Tibial nerve (tissue), 3 donors: ENCODE measurements around the gene HSF4.

Source experiments
- POLR2A ChIP-seq, 2 donors: fragments of 450-650 bp; IDR thresholded peaks; one replicate each; pipeline ENCODE4 v1.6.1; 2017; ENCODE audit warnings: antibody characterized with exemption in 2 of 2, mild to moderate bottlenecking in 2 of 2, moderate library complexity in 2 of 2
- TF ChIP-seq, protein P1 (sequence below), 5 experiments: fragments of 200-600 bp in 3 of 5; fragments of 450-650 bp in 2 of 5; sonication (generic) in 3 of 5; IDR thresholded peaks; one replicate each; pipeline ENCODE4 v1.5.1; 2016 to 2019; ENCODE audit warnings: antibody characterized with exemption in 5 of 5, mild to moderate bottlenecking in 3 of 5, moderate library complexity in 2 of 5

DNA sequence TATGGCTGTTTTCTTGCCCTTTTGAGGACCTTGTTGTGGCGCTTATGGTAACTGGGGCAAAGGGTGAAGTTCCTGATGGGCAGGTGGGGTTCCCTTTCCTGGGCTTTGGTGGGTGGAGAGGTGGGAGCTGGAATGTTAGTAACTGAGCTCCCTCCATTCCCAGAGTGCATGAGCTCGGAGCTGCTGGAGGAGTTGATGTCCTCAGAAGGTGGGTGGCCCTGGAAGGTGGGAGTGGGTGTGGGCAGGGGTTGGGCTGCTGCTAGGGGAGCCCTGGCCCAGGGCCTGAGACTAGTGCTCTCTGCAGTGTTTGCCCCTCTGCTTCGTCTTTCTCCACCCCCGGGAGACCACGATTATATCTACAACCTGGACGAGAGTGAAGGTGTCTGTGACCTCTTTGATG lies 33.2 kb downstream of the HSF4 start:
- no peak for TF ChIP-seq POLR2A (IDR thresholded peaks at IDR 0.05)
- TF ChIP-seq, protein P1, sequence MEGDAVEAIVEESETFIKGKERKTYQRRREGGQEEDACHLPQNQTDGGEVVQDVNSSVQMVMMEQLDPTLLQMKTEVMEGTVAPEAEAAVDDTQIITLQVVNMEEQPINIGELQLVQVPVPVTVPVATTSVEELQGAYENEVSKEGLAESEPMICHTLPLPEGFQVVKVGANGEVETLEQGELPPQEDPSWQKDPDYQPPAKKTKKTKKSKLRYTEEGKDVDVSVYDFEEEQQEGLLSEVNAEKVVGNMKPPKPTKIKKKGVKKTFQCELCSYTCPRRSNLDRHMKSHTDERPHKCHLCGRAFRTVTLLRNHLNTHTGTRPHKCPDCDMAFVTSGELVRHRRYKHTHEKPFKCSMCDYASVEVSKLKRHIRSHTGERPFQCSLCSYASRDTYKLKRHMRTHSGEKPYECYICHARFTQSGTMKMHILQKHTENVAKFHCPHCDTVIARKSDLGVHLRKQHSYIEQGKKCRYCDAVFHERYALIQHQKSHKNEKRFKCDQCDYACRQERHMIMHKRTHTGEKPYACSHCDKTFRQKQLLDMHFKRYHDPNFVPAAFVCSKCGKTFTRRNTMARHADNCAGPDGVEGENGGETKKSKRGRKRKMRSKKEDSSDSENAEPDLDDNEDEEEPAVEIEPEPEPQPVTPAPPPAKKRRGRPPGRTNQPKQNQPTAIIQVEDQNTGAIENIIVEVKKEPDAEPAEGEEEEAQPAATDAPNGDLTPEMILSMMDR (IDR thresholded peaks at IDR 0.05) = no peak
